GM06990 (cell line): ENCODE data around the gene RTTN.

Experiments used
- DNase-seq: peaks from one replicate; pipeline ENCODE4 v3.0.0-alpha.2; 2011; ENCODE audit not compliant: insufficient read length; ENCODE audit errors: extremely low read depth
- H3K27me3 ChIP-seq: replicated peaks from 2 replicates; pipeline ENCODE4 v1.6.0; 2011; ENCODE audit warnings: low read length; ENCODE audit not compliant: control insufficient read depth, insufficient read depth
- H3K36me3 ChIP-seq: 2 replicates; pipeline ENCODE4 v1.5.1; 2011; ENCODE audit warnings: low read length; ENCODE audit not compliant: control insufficient read depth, insufficient read depth
- H3K4me3 ChIP-seq: replicated peaks from 2 replicates; pipeline ENCODE4 v1.5.1; 2011; ENCODE audit warnings: low read depth, mild to moderate bottlenecking, control low read depth, low read length
- TF ChIP-seq, protein P1 (sequence below): IDR thresholded peaks from 2 replicates; pipeline ENCODE4 v1.5.1; 2011; ENCODE audit warnings: low read length, control low read depth, mild to moderate bottlenecking, inconsistent platforms; ENCODE audit not compliant: insufficient read depth, poor library complexity, severe bottlenecking

The RTTN gene

DNA sequence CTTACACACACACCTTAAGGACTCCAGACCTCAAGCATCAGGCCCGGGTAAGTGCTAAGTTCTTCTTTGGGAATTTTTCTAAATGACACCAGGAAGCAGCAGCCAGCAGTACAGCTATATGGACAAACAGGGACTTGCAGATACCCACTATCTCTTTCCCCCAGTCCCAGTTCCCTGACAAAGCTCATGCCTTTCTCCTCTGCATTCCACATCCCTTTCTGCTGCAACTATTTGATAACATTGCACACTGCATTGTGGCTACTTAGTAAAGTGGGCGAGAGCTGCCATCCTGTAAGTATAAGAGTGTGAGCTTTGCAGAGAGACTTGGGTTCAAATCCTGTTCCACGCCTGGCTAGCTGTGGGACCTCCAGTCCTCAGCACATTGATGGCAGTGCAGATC is 243.8 kb downstream of the RTTN start:
- TF ChIP-seq, protein P1, sequence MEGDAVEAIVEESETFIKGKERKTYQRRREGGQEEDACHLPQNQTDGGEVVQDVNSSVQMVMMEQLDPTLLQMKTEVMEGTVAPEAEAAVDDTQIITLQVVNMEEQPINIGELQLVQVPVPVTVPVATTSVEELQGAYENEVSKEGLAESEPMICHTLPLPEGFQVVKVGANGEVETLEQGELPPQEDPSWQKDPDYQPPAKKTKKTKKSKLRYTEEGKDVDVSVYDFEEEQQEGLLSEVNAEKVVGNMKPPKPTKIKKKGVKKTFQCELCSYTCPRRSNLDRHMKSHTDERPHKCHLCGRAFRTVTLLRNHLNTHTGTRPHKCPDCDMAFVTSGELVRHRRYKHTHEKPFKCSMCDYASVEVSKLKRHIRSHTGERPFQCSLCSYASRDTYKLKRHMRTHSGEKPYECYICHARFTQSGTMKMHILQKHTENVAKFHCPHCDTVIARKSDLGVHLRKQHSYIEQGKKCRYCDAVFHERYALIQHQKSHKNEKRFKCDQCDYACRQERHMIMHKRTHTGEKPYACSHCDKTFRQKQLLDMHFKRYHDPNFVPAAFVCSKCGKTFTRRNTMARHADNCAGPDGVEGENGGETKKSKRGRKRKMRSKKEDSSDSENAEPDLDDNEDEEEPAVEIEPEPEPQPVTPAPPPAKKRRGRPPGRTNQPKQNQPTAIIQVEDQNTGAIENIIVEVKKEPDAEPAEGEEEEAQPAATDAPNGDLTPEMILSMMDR = no peak
- Histone ChIP-seq H3K27me3 (no peaks in the 10 kb centered on the region), H3K4me3 (no peak overlapping the region), H3K36me3 (no peaks in the 10 kb centered on the region)
- no peak for DNase-seq

DNA sequence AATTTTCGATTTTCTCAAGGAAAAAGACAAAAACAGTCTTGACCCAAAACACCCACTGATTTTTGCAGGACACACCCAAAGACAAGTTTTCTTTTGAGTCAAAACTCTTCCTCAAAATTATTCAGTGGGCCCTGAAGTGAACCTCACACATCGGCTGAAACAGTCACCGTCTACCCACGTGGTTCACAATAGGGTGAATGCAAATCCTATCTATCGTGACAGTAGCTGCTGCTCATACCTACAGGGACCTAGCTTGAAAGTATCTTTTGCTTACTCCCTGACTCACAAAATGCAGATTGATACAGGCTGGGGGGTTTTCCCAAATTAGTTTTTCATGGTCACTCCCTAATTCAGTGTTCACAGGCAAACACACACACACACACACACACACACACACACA is 247.1 kb downstream of the RTTN start:
- TF ChIP-seq, protein P1 = no peak
- Histone ChIP-seq H3K36me3 (no peaks in the 10 kb centered on the region), H3K4me3 (no peak overlapping the region), H3K27me3 (no peaks in the 10 kb centered on the region)
- DNase-seq = no peak

DNA sequence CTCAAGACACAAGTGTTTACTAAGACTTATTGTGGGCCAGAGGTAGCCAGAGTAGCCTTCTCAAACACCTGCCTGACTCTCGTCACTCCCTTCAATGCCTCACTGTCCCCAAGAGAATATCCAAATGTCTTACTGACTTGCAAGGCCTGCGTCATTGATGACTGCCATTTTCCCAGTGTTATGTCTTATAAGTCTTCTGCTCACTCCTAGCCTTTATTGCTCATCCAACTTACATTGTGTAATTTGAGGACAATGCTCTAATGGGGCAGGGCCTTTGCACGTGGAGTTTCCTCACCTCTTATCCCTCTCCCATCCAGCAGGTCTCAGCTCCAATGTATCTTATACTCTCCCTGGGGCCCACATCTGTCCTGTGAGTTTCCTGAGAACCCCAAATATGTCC is 247.7 kb downstream of the RTTN start:
- TF ChIP-seq, protein P1 = no peak

DNA sequence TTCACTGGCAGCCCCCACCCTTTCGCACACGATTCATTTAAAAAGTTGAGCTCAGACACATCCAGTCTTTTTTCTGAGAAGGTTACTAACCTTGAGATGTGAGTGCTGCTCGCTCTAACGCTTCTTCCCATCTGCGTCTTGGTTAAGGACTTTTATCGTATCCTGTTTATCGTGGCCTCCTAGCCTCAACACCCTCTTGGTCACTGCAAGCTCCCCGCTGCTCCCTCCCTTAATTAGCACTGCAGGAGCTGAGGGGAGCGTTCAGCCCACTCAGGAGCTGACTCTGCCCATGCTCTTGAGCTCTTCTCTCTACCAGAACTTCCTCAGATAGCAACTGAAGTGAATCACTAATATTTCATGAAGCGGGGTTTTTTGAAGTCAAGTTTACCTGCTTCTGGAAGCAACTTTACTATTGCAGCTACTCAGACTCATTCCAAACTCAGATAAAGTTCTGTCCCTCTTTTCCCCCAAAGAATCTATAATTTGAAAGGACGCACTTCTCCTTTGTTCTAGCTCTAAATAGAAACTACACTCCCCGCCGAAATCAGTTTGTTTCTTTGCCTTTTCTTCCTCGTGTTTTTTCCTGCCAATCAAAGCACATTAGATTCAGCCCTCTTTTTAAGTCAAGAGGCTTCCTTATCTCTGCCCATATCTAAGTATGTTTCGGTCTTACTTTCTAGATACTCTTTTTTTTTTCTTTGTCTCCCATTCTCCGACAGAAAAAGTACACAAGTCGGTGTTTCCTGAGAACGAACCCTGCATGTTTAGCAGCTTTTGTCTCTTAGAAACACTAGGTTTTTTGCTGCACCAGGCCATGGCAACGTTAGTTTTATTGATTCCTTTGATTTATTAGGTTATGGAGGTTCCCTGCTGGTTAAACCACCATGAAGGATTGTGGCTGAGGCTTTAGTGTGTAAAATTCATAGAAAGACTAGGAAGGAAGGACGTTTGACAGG is 248.5 kb downstream of the RTTN start:
- H3K4me3 ChIP-seq = no peak overlapping the region

More for the DNA sequence above, 247.7 kb downstream of the RTTN start:
- H3K36me3 ChIP-seq = no peaks in the 10 kb centered on the region
- H3K27me3 ChIP-seq = no peaks in the 10 kb centered on the region
- H3K4me3 ChIP-seq = no peak overlapping the region
- no peak for DNase-seq

DNA sequence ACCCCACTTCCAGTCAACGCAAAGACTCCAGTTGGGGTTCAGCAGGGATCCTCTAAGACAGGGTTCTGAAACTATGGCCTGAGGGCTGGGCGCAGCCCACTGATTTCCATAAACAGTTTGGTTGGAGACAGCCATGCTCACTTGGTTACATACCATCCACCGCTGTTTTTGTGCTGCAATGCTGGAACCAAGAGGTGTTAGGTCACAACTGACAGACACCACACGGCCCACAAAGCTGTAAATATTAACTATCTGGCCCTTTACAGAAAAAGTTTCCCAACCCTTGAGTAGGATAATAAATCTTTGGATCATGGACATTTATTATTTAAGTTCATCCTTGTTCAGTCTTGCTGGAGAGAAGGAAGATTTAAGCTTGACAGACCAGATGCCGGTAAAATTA is 249.4 kb downstream of the RTTN start:
- TF ChIP-seq, protein P1 = no peak
- no peaks in the 10 kb centered on the region for H3K36me3 ChIP-seq
- no peak for DNase-seq
- no peaks in the 10 kb centered on the region for H3K27me3 ChIP-seq
- no peak overlapping the region for H3K4me3 ChIP-seq

More for the DNA sequence above, 248.5 kb downstream of the RTTN start:
- Histone ChIP-seq H3K27me3 (no peaks in the 10 kb centered on the region), H3K36me3 (no peaks in the 10 kb centered on the region)
- DNase-seq = no peak
- TF ChIP-seq, protein P1 = no peak
